ENCODE results near the gene KCNH1.
A peak's percentile ranks its signal among the peaks of the same experiment; 100 is the strongest.

The KCNH1 gene, protein sequence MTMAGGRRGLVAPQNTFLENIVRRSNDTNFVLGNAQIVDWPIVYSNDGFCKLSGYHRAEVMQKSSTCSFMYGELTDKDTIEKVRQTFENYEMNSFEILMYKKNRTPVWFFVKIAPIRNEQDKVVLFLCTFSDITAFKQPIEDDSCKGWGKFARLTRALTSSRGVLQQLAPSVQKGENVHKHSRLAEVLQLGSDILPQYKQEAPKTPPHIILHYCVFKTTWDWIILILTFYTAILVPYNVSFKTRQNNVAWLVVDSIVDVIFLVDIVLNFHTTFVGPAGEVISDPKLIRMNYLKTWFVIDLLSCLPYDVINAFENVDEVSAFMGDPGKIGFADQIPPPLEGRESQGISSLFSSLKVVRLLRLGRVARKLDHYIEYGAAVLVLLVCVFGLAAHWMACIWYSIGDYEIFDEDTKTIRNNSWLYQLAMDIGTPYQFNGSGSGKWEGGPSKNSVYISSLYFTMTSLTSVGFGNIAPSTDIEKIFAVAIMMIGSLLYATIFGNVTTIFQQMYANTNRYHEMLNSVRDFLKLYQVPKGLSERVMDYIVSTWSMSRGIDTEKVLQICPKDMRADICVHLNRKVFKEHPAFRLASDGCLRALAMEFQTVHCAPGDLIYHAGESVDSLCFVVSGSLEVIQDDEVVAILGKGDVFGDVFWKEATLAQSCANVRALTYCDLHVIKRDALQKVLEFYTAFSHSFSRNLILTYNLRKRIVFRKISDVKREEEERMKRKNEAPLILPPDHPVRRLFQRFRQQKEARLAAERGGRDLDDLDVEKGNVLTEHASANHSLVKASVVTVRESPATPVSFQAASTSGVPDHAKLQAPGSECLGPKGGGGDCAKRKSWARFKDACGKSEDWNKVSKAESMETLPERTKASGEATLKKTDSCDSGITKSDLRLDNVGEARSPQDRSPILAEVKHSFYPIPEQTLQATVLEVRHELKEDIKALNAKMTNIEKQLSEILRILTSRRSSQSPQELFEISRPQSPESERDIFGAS

DNA sequence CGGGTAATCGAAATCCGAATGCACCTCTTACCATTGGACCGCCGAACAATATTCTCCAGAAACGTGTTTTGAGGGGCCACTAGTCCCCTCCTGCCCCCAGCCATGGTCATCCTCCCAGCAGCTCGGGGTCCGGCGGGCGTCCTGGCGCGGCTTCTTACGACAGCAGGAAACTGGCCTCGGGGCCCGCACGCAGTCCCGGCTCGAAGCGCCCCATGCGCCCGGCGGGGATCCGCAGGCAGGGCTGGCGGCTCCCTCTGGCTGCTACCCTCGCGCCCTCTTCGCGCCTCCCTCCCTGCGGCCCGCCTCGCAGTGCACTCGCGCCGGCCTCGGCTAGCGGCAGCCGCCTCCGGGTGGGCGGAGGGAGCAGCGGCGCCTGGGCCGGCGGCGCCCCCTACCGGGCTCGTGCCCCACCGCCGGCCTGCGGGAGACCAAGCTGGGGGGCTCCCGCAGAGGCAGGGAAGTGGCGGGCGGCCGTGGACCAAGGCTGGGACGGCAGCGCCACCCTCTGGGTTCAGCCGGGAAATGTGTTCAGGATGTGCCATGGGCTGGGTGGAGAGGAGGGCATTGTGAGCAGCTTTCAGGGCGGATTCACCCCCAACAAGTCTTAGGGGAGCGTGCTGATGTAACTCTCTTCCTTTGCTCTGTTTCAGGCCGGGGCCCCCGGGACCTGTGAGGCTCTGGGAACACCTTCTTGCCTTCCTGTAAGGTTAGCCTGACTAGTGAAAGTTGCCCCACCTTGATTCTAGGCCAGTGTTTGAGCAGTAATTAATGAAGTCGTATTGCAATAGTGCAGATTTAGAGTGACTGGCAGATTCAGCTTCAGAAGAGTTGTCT is at the start of gene KCNH1:
Gene KCNH1 (minus strand): TSS at position 313 of the 834 bp plus-strand sequence. CDS start 203 bp downstream, at position 110.
- Histone ChIP-seq H3K9ac (ENCODE audit: low read depth, low read length) (peak within 1 kb of the TSS; percentile 67), H3K9me3 (ENCODE audit: control insufficient read depth, insufficient read depth, low read length) (no peaks in the 10 kb centered on the region), H3K4me1 (ENCODE audit: insufficient read depth, low read length) (no peaks in the 10 kb centered on the region), H3K36me3 (ENCODE audit: insufficient read depth, low read length) (no peaks in the 10 kb centered on the region)

DNA sequence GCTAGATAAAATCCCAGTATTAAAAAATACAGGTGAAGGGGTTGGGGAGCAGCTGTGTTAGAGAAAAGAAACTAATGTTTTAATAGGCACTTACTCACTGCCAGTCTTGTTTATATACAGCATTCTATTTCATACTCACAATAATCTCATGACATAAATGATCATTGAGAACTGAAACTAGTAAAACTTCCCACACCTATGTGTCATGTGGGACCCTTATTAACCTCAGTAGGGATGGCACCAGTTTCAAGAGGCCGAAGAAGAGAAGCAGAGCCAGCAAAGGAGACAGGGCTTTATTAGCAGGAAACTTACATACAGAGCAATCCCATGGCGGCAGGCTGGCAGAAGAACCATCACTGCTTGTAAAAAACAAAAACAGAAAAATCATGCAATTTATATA is 48.8 kb upstream of the KCNH1 start:
- Histone ChIP-seq H3K9me3 (ENCODE audit: control insufficient read depth, insufficient read depth, low read length) (no peaks in the 10 kb centered on the region), H3K9ac (ENCODE audit: low read depth, low read length) (no peak overlapping the region), H3K36me3 (ENCODE audit: insufficient read depth, low read length) (no peaks in the 10 kb centered on the region), H3K4me1 (ENCODE audit: insufficient read depth, low read length) (no peaks in the 10 kb centered on the region)

DNA sequence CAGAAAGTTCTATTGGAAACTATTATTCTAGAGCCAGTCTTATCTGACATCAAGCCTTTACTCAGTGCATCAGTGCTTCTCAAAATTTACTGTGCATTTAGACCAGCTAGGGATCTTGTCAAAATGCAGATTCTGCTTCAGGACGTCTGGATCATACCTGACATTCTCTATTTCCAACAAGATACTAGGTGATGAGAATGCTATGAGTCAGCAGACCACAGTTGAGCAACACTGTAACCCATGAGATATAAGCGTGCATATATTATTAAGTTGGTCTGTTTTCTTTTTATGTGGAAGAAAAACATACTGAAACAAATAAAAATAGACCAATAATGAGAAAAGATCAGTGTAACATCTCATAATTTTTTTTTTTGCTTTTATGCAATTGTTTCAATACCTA is 40.4 kb upstream of the KCNH1 start:
- H3K4me1 ChIP-seq (ENCODE audit: insufficient read depth, low read length), result no peaks in the 10 kb centered on the region
- peaks cover 3% of the 10 kb centered on the region for H3K9me3 ChIP-seq (ENCODE audit: control insufficient read depth, insufficient read depth, low read length)
- no peaks in the 10 kb centered on the region for H3K36me3 ChIP-seq (ENCODE audit: insufficient read depth, low read length)
- H3K9ac ChIP-seq (ENCODE audit: low read depth, low read length), result no peak overlapping the region

DNA sequence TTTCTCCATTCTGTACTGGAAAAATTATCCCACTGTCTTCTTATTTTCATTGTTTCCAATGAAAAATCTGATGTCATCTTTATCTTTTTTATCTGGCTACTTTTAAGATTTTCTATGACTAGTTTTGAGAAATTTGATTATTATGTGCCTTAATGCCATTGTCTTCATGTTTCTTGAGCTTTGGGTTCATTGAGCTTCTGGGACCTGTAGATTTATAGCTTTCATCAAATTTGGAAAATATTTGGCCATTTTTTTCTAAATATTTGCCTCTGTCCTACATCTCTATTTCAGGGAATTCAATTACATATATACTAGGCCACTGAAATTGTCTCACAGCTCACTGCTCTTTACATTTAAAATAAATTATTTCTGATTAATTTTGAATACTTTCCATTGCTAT is 38.7 kb upstream of the KCNH1 start:
- H3K9ac ChIP-seq (ENCODE audit: low read depth, low read length), result no peak overlapping the region
- peaks cover 4% of the 10 kb centered on the region for H3K9me3 ChIP-seq (ENCODE audit: control insufficient read depth, insufficient read depth, low read length)
- no peaks in the 10 kb centered on the region for H3K36me3 ChIP-seq (ENCODE audit: insufficient read depth, low read length)
- no peaks in the 10 kb centered on the region for H3K4me1 ChIP-seq (ENCODE audit: insufficient read depth, low read length)

DNA sequence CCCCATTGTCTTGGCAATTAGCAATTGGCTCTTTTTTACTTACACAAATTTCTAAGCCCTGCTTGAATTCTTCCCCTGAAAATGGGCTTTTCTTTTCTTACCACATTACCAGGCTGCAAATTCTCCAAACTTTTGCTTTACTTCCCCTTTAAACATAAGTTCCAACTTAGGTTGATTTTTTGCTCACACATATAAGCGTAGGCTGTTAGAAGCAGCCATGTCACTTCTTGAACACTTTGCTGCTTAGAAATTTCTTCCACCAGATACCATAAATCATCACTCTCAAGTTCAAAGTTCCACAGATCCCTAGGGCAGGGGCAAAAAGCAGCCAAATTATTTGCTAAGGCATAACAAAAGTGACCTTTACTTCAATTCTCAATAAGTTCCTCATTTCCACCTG is 35.4 kb upstream of the KCNH1 start:
- Histone ChIP-seq H3K9me3 (ENCODE audit: control insufficient read depth, insufficient read depth, low read length) (peaks cover 4% of the 10 kb centered on the region), H3K36me3 (ENCODE audit: insufficient read depth, low read length) (no peaks in the 10 kb centered on the region), H3K9ac (ENCODE audit: low read depth, low read length) (no peak overlapping the region), H3K4me1 (ENCODE audit: insufficient read depth, low read length) (no peaks in the 10 kb centered on the region)

DNA sequence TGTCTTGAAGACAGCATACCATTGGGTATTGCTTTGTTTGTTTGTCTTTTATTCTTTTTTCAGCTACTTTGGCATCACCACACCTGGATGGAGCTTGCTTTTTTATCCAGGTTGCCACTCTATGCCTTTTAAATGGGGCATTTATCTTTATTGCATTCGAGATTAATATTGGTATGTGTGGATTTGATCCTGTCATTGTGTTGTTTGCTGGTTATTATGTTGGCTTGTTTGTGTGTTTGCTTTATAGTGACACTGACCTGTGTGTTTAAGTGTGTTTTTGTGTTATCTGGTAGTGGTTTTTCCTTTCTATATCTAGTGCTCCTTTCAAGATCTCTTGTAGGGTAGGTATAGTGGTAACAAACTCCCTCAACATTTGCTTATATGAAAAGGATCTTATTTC is 24.9 kb upstream of the KCNH1 start:
- Histone ChIP-seq H3K9ac (ENCODE audit: low read depth, low read length) (no peak overlapping the region), H3K9me3 (ENCODE audit: control insufficient read depth, insufficient read depth, low read length) (0 out of 2 replicates have a peak, but pooled peaks cover 6% of the 10 kb centered on the region), H3K4me1 (ENCODE audit: insufficient read depth, low read length) (no peaks in the 10 kb centered on the region), H3K36me3 (ENCODE audit: insufficient read depth, low read length) (no peaks in the 10 kb centered on the region)

DNA sequence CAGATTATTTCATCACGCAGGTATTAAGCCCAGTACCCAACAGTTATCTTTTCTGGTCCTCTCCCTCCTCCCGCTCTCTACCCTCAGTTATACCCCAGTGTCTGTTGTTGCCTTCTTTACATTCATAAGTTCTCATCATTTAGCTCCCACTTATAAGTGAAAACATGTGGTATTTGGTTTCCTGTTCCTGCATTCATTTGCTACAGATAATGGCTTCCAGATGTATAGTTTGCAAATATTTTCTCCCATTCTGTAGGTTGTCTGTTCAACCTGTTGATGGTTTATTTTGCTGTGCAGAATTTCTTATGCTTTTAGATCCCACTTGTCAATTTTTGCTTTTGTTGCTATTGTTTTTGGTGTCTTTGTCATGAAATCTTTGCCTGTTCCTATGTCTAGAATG is 21.1 kb upstream of the KCNH1 start:
- Histone ChIP-seq H3K9me3 (ENCODE audit: control insufficient read depth, insufficient read depth, low read length) (peaks cover 6% of the 10 kb centered on the region; the same call in 1 of the 2 replicates), H3K36me3 (ENCODE audit: insufficient read depth, low read length) (no peaks in the 10 kb centered on the region), H3K9ac (ENCODE audit: low read depth, low read length) (no peak overlapping the region), H3K4me1 (ENCODE audit: insufficient read depth, low read length) (no peaks in the 10 kb centered on the region)

DNA sequence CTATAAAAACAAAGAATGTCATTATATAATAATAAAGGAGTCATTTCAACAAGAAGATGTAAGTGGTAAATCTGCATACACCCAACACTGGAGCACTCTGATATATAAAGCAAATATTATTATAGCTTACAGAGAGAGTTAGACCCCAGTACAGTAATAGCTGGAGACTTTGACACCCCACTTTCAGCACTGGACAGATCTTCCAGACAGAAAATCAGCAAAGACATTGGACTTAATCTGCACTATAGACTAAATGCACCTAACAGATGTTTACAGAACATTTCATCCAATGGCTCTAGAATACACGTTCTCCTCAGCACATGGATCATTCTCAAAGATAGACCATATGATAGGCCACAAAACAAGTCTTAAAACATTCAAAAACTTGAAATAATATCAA is 20.0 kb upstream of the KCNH1 start:
- Histone ChIP-seq H3K9me3 (ENCODE audit: control insufficient read depth, insufficient read depth, low read length) (peaks cover 8% of the 10 kb centered on the region; the same call in 1 of the 2 replicates), H3K36me3 (ENCODE audit: insufficient read depth, low read length) (no peaks in the 10 kb centered on the region), H3K4me1 (ENCODE audit: insufficient read depth, low read length) (no peaks in the 10 kb centered on the region), H3K9ac (ENCODE audit: low read depth, low read length) (no peak overlapping the region)

DNA sequence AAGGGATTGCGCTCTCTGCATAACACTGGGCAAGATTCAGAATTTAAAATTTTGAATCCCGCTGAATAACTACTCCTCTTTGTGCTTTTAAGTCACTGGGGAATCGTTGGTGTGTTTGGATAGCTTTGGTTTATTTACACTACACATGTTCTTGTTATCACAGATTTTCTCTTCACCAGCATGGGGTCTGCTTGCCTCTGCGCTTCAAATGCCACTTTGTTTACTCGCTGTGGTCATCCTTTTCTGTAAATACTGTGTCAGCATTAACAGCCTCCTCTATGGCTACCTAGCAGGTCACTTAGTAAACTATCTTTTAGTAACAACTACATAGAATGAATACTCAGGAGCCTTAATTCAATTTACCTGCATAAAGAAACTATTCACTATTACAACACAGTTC is 14.4 kb upstream of the KCNH1 start:
- Histone ChIP-seq H3K36me3 (ENCODE audit: insufficient read depth, low read length) (no peaks in the 10 kb centered on the region), H3K9me3 (ENCODE audit: control insufficient read depth, insufficient read depth, low read length) (peaks cover 2% of the 10 kb centered on the region; the same call in 1 of the 2 replicates), H3K9ac (ENCODE audit: low read depth, low read length) (no peak overlapping the region), H3K4me1 (ENCODE audit: insufficient read depth, low read length) (no peaks in the 10 kb centered on the region)

DNA sequence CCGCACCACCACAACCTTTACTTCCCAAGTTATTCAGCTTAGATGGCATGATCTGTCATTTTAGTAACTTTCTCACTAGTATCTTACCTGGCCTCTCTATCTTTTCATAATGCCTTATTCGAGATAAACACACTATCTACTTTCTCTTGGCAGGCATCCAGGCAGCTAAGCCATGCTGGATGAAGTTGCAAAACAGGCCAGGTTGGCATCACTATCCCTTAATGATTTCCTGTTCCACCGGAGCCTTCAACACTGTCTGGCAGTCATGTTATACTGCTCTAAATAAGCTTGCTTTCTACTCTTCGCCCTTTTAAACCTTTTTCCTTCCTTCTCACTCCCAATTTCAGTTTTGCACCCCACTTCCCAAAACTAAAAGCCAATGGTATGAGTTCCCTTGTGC is 12.0 kb upstream of the KCNH1 start:
- Histone ChIP-seq H3K9ac (ENCODE audit: low read depth, low read length) (no peak overlapping the region), H3K36me3 (ENCODE audit: insufficient read depth, low read length) (no peaks in the 10 kb centered on the region), H3K4me1 (ENCODE audit: insufficient read depth, low read length) (no peaks in the 10 kb centered on the region), H3K9me3 (ENCODE audit: control insufficient read depth, insufficient read depth, low read length) (peaks cover 2% of the 10 kb centered on the region; the same call in 1 of the 2 replicates)

DNA sequence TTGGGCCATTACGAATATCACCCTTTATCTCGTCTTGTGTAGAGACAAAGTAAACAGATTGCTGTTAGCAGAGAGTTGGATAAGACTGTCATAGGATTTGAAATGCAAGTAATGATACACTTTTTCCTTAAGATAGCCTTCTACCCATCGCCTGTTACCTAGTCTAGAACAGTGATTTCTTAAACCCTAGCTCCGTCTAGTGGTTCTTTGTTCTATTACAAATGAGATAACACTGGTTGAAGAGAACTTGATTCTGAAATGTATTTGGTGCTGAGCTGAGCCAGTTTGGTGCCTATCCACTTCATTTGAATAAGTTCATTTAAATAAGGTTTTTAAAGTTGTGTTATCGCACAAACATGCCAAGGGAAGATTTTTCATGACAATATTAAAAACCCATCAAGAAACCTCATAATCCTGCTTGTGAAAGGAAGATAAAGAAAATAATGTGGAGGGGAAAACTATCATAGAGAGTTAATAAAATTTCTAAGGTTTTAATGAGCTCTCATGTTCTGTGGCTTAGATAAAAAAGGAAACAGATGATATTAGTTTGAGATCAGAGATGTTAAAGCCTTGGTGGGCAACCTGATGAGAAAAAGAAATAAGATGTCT is 1.5 kb upstream of the KCNH1 start:
- no peak overlapping the region for H3K9ac ChIP-seq (ENCODE audit: low read depth, low read length)
- peaks cover under 1% of the 10 kb centered on the region; the same call in 1 of the 2 replicates for H3K9me3 ChIP-seq (ENCODE audit: control insufficient read depth, insufficient read depth, low read length)
- no peaks in the 10 kb centered on the region for H3K4me1 ChIP-seq (ENCODE audit: insufficient read depth, low read length)
- H3K36me3 ChIP-seq (ENCODE audit: insufficient read depth, low read length), result no peaks in the 10 kb centered on the region

DNA sequence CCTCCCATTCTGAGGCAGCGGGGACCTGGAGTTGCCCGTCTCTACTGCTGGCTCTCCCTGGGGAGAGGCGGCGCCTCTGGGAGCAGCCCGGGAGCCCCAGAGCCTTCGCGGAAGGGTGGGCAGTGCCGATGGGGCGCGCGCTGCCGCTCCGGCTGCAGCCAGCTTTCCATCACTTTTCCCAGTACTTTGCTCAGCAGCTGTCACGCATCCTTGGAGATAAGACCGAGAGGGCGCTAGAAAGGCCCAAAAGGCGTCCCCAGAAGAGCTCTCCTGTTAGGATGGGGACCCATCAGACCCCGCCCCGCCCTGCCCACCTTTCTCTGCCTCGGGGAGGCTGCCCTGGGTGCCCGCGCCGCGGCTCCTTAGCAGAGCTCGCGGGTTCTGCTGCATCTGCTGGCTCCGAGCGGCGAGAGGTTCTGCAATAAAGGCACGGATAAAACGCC is 534 bp downstream of the KCNH1 start:
- Histone ChIP-seq H3K9ac (ENCODE audit: low read depth, low read length) (peak overlapping the region; percentile 67; the same call in 1 of the 2 replicates), H3K9me3 (ENCODE audit: control insufficient read depth, insufficient read depth, low read length) (no peaks in the 10 kb centered on the region), H3K36me3 (ENCODE audit: insufficient read depth, low read length) (no peaks in the 10 kb centered on the region), H3K4me1 (ENCODE audit: insufficient read depth, low read length) (no peaks in the 10 kb centered on the region)

DNA sequence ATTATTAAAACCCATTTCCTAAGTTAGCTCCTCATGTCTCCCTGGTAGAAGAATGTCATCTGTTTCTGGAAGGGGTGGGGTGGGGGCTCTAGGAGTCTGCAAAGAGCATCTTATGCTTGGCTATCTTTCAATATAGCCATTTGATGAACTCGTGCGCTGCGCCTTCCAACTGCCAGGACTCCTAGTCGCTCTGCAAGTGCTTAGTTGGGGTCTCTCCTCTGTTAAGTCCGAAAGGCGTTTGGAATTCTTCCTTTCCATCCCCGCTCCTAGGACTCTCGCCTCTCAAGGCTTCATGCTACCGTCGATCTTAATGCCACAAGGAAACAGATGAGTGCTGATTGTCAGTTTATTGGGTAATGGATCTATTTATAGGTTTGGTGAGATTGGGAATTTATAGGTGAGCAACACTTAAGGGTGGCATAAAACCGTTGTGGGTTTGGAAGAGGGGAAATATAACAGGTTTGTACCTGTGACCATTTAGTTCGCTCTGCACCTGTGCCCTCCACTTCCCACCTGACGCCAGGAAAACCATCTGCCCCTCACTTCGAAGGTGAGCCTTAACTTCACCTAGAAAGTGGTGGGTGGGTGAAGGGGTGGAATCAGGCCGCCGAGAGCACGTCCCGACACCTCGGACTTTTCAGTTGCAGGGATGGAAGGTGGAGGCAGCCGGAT is 1.1 kb downstream of the KCNH1 start:
- H3K4me1 ChIP-seq (ENCODE audit: insufficient read depth, low read length), result no peaks in the 10 kb centered on the region
- peak overlapping the region; percentile 67; the same call in 1 of the 2 replicates for H3K9ac ChIP-seq (ENCODE audit: low read depth, low read length)
- no peaks in the 10 kb centered on the region for H3K9me3 ChIP-seq (ENCODE audit: control insufficient read depth, insufficient read depth, low read length)

More for the DNA sequence above, 1.1 kb downstream of the KCNH1 start:
- no peaks in the 10 kb centered on the region for H3K36me3 ChIP-seq (ENCODE audit: insufficient read depth, low read length)
